Activated B cell treated with CpG ODN at 0.5 μM for 24 hours (primary cell): ENCODE results near the gene CD63. TPM values are rescaled to one million over a fixed set of nuclear protein-coding genes. Genes with fewer than 3 reads are reported as not detected.

Source experiments
- ATAC-seq: fragments of 200-7000 bp; cut with Tn5 transposase; one replicate; pipeline ENCODE4 v1.10.0; 2021; ENCODE audit warnings: low read depth, mild to moderate bottlenecking, moderate library complexity
- CTCF ChIA-PET: fragments of 350-600 bp; sonication (Branson Sonifier 250); formaldehyde crosslinking; loops from one replicate; lab custom pipeline; 2021; ENCODE audit warnings: antibody characterized with exemption; lab: Charles Lee
- POLR2A ChIA-PET: fragments of 350-600 bp; sonication (Branson Sonifier 250); formaldehyde crosslinking; loops from one replicate; lab custom pipeline; 2021; ENCODE audit warnings: antibody characterized with exemption; lab: Charles Lee
- DNase-seq: peaks from one replicate; pipeline ENCODE4 v3.0.0; 2022
- H3K27ac Mint-ChIP-seq: one replicate; pipeline ENCODE4 v1.8.0; 2020; ENCODE audit warnings: mixed read lengths
- H3K27me3 Mint-ChIP-seq: one replicate; pipeline ENCODE4 v1.8.0; 2021; ENCODE audit warnings: mixed read lengths
- H3K36me3 Mint-ChIP-seq: one replicate; pipeline ENCODE4 v1.8.0; 2021; ENCODE audit warnings: low read depth, mixed read lengths
- H3K4me1 Mint-ChIP-seq: one replicate; pipeline ENCODE4 v1.8.0; 2021; ENCODE audit warnings: mixed read lengths
- H3K4me3 Mint-ChIP-seq: one replicate; pipeline ENCODE4 v1.8.0; 2020; ENCODE audit warnings: mild to moderate bottlenecking, mixed read lengths
- H3K9me3 Mint-ChIP-seq: one replicate; pipeline ENCODE4 v1.8.0; 2020; ENCODE audit warnings: mixed read lengths
- intact Hi-C: fragments of 100-400 bp; cut with micrococcal nuclease; formaldehyde crosslinking; loops from one replicate; pipeline ENCODE4 v1.15.1; 2024
- total RNA-seq: library from RNA; stranded (reverse); gene quantifications from 2 replicates; pipeline ENCODE4 v1.2.3, GENCODE V29; 2022
- TF ChIP-seq, protein P1 (sequence below): fragments of 200-600 bp; IDR thresholded peaks from one replicate; pipeline ENCODE4 v1.8.0; 2022; ENCODE audit warnings: antibody characterized with exemption, mild to moderate bottlenecking

Gene CD63
- total RNA-seq, 1 donor from 2014 or later: 104 TPM

DNA sequence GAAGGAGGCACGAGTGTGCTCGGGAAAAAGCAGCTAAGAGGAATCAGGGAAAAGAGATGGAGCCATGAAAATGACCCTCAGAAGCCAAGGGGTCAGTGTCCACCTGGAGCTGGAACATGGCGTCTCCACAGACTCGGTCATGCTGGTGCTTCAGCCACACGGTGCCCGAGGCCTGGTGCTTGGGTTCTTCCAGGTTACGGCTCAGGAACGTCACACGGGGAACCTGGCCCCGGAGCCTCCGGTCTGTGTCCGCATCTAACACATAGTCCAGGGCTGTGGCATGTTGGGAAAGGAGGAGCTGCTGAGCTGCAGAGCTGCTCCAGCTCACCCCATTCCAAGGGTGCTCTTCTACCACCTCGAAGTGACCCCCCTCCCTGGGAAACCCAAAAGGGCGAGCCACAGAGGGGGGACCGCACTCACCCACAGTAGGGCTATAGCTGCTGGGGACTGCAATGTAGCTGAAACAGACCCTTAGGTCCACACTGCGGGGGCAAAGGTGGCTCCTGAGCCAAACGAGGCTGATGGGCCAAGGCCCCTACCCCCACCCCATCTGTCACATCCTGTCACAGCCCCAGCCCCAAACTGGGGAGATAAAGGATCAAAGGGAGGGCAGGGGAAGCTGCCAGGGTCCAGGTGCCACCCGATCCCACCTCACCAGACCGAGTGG, 31.9 kb downstream of the CD63 start:
- Mint-ChIP-seq H3K27me3 (peaks cover 11% of the 10 kb centered on the region), H3K4me1 (no peaks in the 10 kb centered on the region), H3K4me3 (no peak overlapping the region), H3K27ac (no peak overlapping the region), H3K36me3 (no peaks in the 10 kb centered on the region), H3K9me3 (no peaks in the 10 kb centered on the region)
- DNase-seq (no peak), ATAC-seq (no peak)
- TF ChIP-seq, protein P1, sequence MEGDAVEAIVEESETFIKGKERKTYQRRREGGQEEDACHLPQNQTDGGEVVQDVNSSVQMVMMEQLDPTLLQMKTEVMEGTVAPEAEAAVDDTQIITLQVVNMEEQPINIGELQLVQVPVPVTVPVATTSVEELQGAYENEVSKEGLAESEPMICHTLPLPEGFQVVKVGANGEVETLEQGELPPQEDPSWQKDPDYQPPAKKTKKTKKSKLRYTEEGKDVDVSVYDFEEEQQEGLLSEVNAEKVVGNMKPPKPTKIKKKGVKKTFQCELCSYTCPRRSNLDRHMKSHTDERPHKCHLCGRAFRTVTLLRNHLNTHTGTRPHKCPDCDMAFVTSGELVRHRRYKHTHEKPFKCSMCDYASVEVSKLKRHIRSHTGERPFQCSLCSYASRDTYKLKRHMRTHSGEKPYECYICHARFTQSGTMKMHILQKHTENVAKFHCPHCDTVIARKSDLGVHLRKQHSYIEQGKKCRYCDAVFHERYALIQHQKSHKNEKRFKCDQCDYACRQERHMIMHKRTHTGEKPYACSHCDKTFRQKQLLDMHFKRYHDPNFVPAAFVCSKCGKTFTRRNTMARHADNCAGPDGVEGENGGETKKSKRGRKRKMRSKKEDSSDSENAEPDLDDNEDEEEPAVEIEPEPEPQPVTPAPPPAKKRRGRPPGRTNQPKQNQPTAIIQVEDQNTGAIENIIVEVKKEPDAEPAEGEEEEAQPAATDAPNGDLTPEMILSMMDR: no peak
- intact Hi-C loops: no loop called here
- POLR2A ChIA-PET: no interaction called here
- CTCF ChIA-PET: no interaction called here

DNA sequence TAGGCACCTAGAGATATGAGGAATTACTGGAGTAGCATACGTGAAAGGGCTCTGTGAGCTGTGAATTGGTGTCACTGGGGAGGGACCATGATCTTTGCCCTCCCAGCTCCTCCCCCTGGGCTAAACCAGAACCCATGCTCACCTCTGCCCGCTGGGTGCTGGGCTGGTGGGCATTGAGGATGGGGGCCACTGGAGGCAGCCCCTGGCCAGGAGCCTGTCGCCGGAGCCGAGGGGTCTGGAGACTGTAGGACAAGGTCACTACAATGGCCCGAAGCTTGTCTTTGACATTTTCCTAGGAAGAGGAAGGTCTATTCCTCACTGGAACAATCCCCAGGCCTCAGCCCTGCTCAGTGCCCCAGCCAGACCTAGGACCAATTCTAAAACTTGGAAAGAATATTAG, 32.7 kb downstream of the CD63 start:
- ATAC-seq (no peak), DNase-seq (no peak)
- intact Hi-C loops: no loop called here
- H3K4me1 Mint-ChIP-seq: no peaks in the 10 kb centered on the region
- H3K27ac Mint-ChIP-seq: no peak overlapping the region
- no peaks in the 10 kb centered on the region for H3K9me3 Mint-ChIP-seq
- peaks cover 11% of the 10 kb centered on the region for H3K27me3 Mint-ChIP-seq
- TF ChIP-seq, protein P1: no peak
- no peaks in the 10 kb centered on the region for H3K36me3 Mint-ChIP-seq
- H3K4me3 Mint-ChIP-seq: no peak overlapping the region
- CTCF ChIA-PET: interaction anchor here (1.5 kb wide), 1 partner anchor 10 kb away, joined by 5 read pairs; no protein-coding TSS in a partner anchor
- POLR2A ChIA-PET: no interaction called here

DNA sequence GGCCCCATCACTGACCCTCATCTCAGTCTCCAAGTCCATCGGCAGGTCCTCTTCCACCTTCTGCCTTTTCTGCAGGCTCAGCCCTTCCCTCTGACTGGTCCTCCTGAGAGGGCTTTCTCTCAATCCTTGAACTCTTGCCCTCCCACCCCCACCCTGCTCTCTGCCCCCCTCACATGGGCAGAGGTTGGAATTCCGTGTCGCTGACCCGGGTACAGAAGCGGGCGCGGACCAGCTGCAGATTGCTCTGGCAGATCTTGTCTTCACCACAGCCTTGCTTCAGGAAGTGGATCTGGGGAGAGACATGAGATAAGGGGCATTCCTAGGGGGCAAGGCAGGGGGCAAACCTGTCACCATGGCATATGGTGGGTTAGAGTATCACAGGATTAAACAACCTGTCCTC, 33.5 kb downstream of the CD63 start:
- ATAC-seq (no peak), DNase-seq (no peak)
- Mint-ChIP-seq H3K27ac (no peak overlapping the region), H3K4me1 (no peaks in the 10 kb centered on the region), H3K4me3 (no peak overlapping the region), H3K9me3 (no peaks in the 10 kb centered on the region), H3K36me3 (no peaks in the 10 kb centered on the region), H3K27me3 (peaks cover 11% of the 10 kb centered on the region)
- TF ChIP-seq, protein P1: no peak
- intact Hi-C loops: no loop called here
- CTCF ChIA-PET: interaction anchor here (1.5 kb wide), 1 partner anchor 11 kb away, joined by 5 read pairs; no protein-coding TSS in a partner anchor
- POLR2A ChIA-PET: no interaction called here

DNA sequence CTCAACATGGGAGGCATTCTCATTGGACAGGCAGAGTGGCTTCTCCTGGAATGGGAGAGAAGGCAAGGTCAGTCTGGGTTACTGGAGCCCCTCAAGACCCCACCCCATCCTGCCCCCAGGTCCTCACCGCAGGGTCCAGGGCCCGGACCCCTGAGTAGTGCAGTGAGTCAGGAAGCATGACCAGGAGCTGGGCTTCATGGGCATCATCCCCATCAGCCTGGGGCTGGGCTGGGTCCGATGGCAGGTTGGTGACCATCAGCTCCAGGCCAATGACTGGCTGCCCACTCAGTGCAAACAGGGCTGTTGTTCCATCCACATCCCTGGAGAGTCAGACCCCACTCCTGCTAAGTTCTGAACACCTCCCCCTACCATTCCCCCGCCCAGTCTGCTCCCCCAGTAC, 34.2 kb downstream of the CD63 start:
- Mint-ChIP-seq H3K36me3 (no peaks in the 10 kb centered on the region), H3K4me1 (no peaks in the 10 kb centered on the region), H3K27ac (no peak overlapping the region), H3K4me3 (no peak overlapping the region), H3K9me3 (no peaks in the 10 kb centered on the region), H3K27me3 (peaks cover 8% of the 10 kb centered on the region)
- DNase-seq (no peak), ATAC-seq (no peak)
- CTCF ChIA-PET: no interaction called here
- intact Hi-C loops: no loop called here
- POLR2A ChIA-PET: no interaction called here
- TF ChIP-seq, protein P1: no peak

DNA sequence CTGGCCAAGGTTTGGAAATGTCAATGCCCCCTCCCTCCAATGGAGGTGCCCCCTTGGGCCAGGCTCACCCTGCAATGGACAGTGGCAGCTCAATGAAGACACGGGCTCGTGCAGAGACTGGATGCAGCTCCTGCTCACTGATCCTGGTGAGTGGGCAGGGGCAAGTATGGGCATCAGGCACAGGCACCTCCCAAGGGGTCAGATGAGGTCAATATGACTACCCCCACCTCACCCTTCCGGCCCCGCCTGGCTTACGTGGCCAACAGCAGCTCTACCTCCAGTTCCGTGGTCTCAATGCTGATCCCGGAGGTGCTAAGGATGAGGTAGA, 34.7 kb downstream of the CD63 start:
- TF ChIP-seq, protein P1: no peak
- Mint-ChIP-seq H3K9me3 (no peaks in the 10 kb centered on the region), H3K4me3 (no peak overlapping the region), H3K27me3 (peaks cover 8% of the 10 kb centered on the region), H3K27ac (no peak overlapping the region), H3K36me3 (no peaks in the 10 kb centered on the region), H3K4me1 (no peaks in the 10 kb centered on the region)
- intact Hi-C loops: no loop called here
- ATAC-seq (no peak), DNase-seq (no peak)
- ChIA-PET CTCF (no interaction called here), POLR2A (no interaction called here)
